Suppressor macrophage (primary cell): ENCODE measurements around the gene TMEM247.
"Not testable (repeated sequence)": the region's sequence is repeated elsewhere in the genome, so short reads cannot be mapped to it uniquely, and the experiment has no call there.

Experiments used
- DNase-seq, 4 experiments: peaks; one replicate each; pipeline ENCODE4 v3.0.0-alpha.2; 2020 to 2022

Gene TMEM247

GRCh38 chr2:46517485-46517884 lies 38.1 kb downstream of the TMEM247 start:
- DNase-seq = no peak

GRCh38 chr2:46518861-46519260 lies 39.5 kb downstream of the TMEM247 start:
- DNase-seq = peak; percentile 45 to 75 (median 68)

GRCh38 chr2:46519265-46519664 lies 39.9 kb downstream of the TMEM247 start:
- no peak for DNase-seq

- DNase-seq = peak in 3 of 4 experiments; percentile 25 to 31 (median 31)
Measured at GRCh38 chr2:46520130-46520711, 40.9 kb downstream of the TMEM247 start.

- peak; percentile 91 to 97 (median 94) for DNase-seq
Measured at GRCh38 chr2:46521215-46521683, 41.9 kb downstream of the TMEM247 start.

GRCh38 chr2:46522385-46522784 lies 43.0 kb downstream of the TMEM247 start:
- DNase-seq = not testable (repeated sequence)

- peak in 3 of 4 experiments; percentile 42 to 67 (median 60) for DNase-seq
Measured at GRCh38 chr2:46525522-46526155, 46.3 kb downstream of the TMEM247 start.

- DNase-seq = no peak
Measured at GRCh38 chr2:46528880-46529279, 49.5 kb downstream of the TMEM247 start.

GRCh38 chr2:46530639-46531038 lies 51.3 kb downstream of the TMEM247 start:
- peak; percentile 10 to 54 (median 38) for DNase-seq

- no peak for DNase-seq
Measured at GRCh38 chr2:46531863-46532262, 52.5 kb downstream of the TMEM247 start.
